HL-60 (cell line): ENCODE results near the gene TNNC1.

Experiments used
- DNase-seq, 2 experiments: peaks; one replicate each; pipeline ENCODE4 v3.0.0-alpha.2; 2010 to 2020; ENCODE audit warnings: low read depth in 1 of 2, low spot score in 1 of 2
- H3K27ac ChIP-seq: fragments of 250-450 bp; sonication (Bioruptor Pico); replicated peaks from 2 replicates; pipeline ENCODE4 v1.5.1; 2020; ENCODE audit warnings: mild to moderate bottlenecking, moderate library complexity
- H3K27me3 ChIP-seq: fragments of 250-450 bp; sonication (Bioruptor Pico); 2 replicates; pipeline ENCODE4 v1.5.1; 2021; ENCODE audit warnings: mild to moderate bottlenecking, moderate library complexity; ENCODE audit not compliant: insufficient read depth, poor library complexity, severe bottlenecking
- H3K4me3 ChIP-seq: replicated peaks from 2 replicates; pipeline ENCODE4 v1.5.1; 2011; ENCODE audit warnings: mild to moderate bottlenecking, control low read depth, low read length; ENCODE audit not compliant: insufficient read depth
- CTCF ChIP-seq: IDR thresholded peaks from one replicate; pipeline ENCODE4 v1.5.1; 2011; ENCODE audit warnings: low read length, control low read depth, inconsistent platforms; ENCODE audit not compliant: insufficient read depth
- GABPA ChIP-seq: IDR thresholded peaks from 2 replicates; pipeline ENCODE4 v1.6.1; 2012; ENCODE audit warnings: low read depth
- POLR2AphosphoS5 ChIP-seq: IDR thresholded peaks from 2 replicates; pipeline ENCODE4 v1.6.1; 2012; ENCODE audit warnings: low read depth
- REST ChIP-seq: IDR thresholded peaks from 2 replicates; pipeline ENCODE4 v1.6.1; 2012; ENCODE audit warnings: low read depth; ENCODE audit not compliant: insufficient replicate concordance
- SPI1 ChIP-seq: IDR thresholded peaks from 2 replicates; pipeline ENCODE4 v1.6.1; 2012; ENCODE audit warnings: low read depth, mild to moderate bottlenecking, borderline replicate concordance

Gene TNNC1

GRCh38 chr3:52472239-52473000 lies 18.6 kb upstream of the TNNC1 start:
- no peak overlapping the region for H3K4me3 ChIP-seq
- no peaks in the 10 kb centered on the region for H3K27me3 ChIP-seq
- no peak for DNase-seq
- TF ChIP-seq REST (no peak), POLR2AphosphoS5 (no peak), GABPA (no peak), CTCF (no peak), SPI1 (no peak)
- H3K27ac ChIP-seq, result no peak overlapping the region

GRCh38 chr3:52471371-52472238 lies 17.8 kb upstream of the TNNC1 start:
- H3K27me3 ChIP-seq, result no peaks in the 10 kb centered on the region
- no peak overlapping the region for H3K4me3 ChIP-seq
- peak in 1 of 2 experiments; percentile 76 for DNase-seq
- no peak overlapping the region for H3K27ac ChIP-seq
- TF ChIP-seq CTCF (peak; percentile 79), GABPA (no peak)

GRCh38 chr3:52470920-52471319 lies 17.1 kb upstream of the TNNC1 start:
- no peak for DNase-seq
- Histone ChIP-seq H3K27me3 (no peaks in the 10 kb centered on the region), H3K27ac (no peak overlapping the region), H3K4me3 (no peak overlapping the region)
- TF ChIP-seq CTCF (no peak), GABPA (no peak), POLR2AphosphoS5 (no peak), SPI1 (no peak), REST (no peak)
